IMR-90 (cell line): ENCODE data around the gene PRPF6.

Experiments used
- CEBPB ChIP-seq: IDR thresholded peaks from 2 replicates; pipeline ENCODE4 v1.6.1; 2012; ENCODE audit warnings: low read depth, low read length, improper control_type of control experiment
- CHD1 ChIP-seq: IDR thresholded peaks from 2 replicates; pipeline ENCODE4 v1.6.1; 2012; ENCODE audit warnings: low read depth, low read length, improper control_type of control experiment
- MAFK ChIP-seq: IDR thresholded peaks from 2 replicates; pipeline ENCODE4 v1.6.1; 2012; ENCODE audit warnings: low read depth, low read length, improper control_type of control experiment
- MAZ ChIP-seq: IDR thresholded peaks from 2 replicates; pipeline ENCODE4 v1.6.1; 2012; ENCODE audit warnings: low read depth, mild to moderate bottlenecking, low read length, improper control_type of control experiment, moderate library complexity, borderline replicate concordance
- POLR2A ChIP-seq: IDR thresholded peaks from 2 replicates; pipeline ENCODE4 v1.6.1; 2012; ENCODE audit warnings: mild to moderate bottlenecking, low read depth, low read length
- RAD21 ChIP-seq: IDR thresholded peaks from 2 replicates; pipeline ENCODE4 v1.6.1; 2012; ENCODE audit warnings: low read length, improper control_type of control experiment
- RCOR1 ChIP-seq: IDR thresholded peaks from 2 replicates; pipeline ENCODE4 v1.6.1; 2012; ENCODE audit warnings: mild to moderate bottlenecking, low read length, improper control_type of control experiment; ENCODE audit not compliant: insufficient replicate concordance
- RFX5 ChIP-seq: IDR thresholded peaks from 2 replicates; pipeline ENCODE4 v1.8.0; 2012; ENCODE audit warnings: low read depth, mild to moderate bottlenecking, low read length, moderate library complexity
- SMC3 ChIP-seq: fragments of 150-350 bp; IDR thresholded peaks from 2 replicates; pipeline ENCODE4 v1.6.1; 2016; ENCODE audit warnings: low read depth, mild to moderate bottlenecking, antibody characterized with exemption, low read length, moderate library complexity
- TF ChIP-seq, protein P1 (sequence below): conservative IDR thresholded peaks from 2 replicates; pipeline ENCODE4 v1.5.1; 2012; ENCODE audit warnings: mild to moderate bottlenecking, low read depth, low read length, improper control_type of control experiment
- TF ChIP-seq, protein P2 (sequence below): fragments of 150-350 bp; IDR thresholded peaks from 2 replicates; pipeline ENCODE4 v1.6.1; 2016; ENCODE audit warnings: low read depth, mild to moderate bottlenecking, low read length, moderate library complexity, borderline replicate concordance
- TF ChIP-seq, protein P3 (sequence below): fragments of 150-350 bp; IDR thresholded peaks from 2 replicates; pipeline ENCODE4 v1.6.1; 2017; ENCODE audit warnings: mild to moderate bottlenecking, antibody characterized with exemption, low read length, low read depth

DNA sequence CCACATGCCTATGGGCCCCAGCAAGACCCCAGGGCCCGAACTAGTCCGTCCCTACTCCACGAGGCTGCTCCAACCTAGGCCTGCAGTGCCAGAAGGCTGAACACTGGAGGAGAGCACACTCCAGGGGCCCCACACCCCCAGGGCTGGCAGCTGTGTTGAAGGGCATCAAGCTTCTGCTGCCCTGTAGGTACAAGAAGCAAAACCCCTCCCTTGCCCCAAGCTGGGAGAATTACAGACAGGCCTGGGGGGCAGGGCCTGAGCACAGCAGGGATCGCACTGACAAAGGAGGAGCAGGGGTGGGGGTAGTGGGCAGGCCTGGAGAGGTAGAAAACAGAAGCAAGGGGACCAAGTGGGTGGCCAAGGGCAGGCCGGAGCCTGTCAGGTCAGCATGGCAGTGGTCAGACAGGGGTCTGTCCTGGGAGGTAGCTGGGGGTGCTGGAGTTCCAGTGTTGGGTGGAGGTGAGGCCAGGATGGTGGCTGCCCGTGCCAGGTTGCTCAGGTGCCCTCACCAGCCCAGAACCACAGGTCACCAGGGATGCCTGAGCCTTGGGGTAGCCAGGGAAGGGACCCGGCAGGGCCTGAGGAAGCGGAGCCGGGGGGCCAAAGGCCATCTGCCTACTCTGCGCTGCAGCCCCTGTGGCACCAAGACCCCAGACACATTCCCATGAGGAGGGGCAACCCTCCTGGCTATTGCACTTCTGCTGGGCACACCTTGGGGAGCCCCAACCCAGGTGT is 21.8 kb upstream of the PRPF6 start:
- TF ChIP-seq, protein P1, sequence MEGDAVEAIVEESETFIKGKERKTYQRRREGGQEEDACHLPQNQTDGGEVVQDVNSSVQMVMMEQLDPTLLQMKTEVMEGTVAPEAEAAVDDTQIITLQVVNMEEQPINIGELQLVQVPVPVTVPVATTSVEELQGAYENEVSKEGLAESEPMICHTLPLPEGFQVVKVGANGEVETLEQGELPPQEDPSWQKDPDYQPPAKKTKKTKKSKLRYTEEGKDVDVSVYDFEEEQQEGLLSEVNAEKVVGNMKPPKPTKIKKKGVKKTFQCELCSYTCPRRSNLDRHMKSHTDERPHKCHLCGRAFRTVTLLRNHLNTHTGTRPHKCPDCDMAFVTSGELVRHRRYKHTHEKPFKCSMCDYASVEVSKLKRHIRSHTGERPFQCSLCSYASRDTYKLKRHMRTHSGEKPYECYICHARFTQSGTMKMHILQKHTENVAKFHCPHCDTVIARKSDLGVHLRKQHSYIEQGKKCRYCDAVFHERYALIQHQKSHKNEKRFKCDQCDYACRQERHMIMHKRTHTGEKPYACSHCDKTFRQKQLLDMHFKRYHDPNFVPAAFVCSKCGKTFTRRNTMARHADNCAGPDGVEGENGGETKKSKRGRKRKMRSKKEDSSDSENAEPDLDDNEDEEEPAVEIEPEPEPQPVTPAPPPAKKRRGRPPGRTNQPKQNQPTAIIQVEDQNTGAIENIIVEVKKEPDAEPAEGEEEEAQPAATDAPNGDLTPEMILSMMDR, result no peak
- TF ChIP-seq MAFK (no peak), SMC3 (no peak), POLR2A (no peak), RFX5 (no peak), MAZ (no peak), RAD21 (no peak), CHD1 (no peak), RCOR1 (no peak), CEBPB (no peak)
- TF ChIP-seq, protein P2, sequence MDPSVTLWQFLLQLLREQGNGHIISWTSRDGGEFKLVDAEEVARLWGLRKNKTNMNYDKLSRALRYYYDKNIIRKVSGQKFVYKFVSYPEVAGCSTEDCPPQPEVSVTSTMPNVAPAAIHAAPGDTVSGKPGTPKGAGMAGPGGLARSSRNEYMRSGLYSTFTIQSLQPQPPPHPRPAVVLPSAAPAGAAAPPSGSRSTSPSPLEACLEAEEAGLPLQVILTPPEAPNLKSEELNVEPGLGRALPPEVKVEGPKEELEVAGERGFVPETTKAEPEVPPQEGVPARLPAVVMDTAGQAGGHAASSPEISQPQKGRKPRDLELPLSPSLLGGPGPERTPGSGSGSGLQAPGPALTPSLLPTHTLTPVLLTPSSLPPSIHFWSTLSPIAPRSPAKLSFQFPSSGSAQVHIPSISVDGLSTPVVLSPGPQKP, result no peak
- TF ChIP-seq, protein P3, sequence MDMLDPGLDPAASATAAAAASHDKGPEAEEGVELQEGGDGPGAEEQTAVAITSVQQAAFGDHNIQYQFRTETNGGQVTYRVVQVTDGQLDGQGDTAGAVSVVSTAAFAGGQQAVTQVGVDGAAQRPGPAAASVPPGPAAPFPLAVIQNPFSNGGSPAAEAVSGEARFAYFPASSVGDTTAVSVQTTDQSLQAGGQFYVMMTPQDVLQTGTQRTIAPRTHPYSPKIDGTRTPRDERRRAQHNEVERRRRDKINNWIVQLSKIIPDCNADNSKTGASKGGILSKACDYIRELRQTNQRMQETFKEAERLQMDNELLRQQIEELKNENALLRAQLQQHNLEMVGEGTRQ, result no peak
